ENCODE results near the gene TSPOAP1.

TSPOAP1 gene

DNA sequence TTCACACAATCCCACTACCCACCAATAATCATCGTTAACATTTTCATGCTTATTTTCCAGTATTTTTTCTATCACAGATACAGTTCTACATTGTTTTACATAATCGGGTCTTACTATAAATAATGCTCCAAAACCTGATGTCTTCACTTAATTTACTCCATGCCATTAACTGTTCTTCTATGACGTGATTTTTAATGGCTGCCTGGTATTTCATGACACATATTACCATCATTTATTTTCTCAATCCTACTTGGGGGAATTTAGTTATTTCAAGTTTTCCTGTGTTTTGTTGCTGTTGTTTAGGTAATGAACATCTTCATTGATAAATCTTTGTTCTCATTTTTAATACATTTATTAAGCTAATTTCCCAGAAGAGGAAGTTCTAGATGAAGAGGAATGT lies 75.5 kb downstream of the TSPOAP1 start:
- no peak for DNase-seq (ENCODE audit: low read depth in 2 of 2)

DNA sequence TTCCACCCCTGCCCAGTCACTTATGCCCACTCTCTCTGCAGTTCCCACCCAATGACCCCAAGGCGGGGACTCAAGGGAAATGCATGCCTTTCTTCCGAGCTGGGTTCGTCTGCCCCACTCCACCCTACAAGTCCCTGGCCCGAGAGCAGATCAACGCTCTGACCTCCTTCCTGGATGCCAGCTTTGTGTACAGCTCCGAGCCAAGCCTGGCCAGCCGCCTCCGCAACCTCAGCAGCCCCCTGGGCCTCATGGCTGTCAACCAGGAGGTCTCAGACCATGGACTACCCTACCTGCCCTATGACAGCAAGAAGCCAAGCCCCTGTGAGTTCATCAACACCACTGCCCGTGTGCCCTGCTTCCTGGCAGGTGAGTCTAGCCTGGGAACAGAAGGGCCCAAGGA lies 76.5 kb downstream of the TSPOAP1 start:
- DNase-seq (ENCODE audit: low read depth in 2 of 2) = no peak

All from stimulated activated CD8-positive, alpha-beta memory T cell treated with anti-CD3 and anti-CD28 coated beads, Interleukin-7, amount 100 ng/mL, for 1 hour (primary cell).